ENCODE measurements around the gene FBXL7. TPM values are rescaled to one million over a fixed set of nuclear protein-coding genes. Genes with fewer than 3 reads are reported as not detected.

Gene FBXL7
- total RNA-seq, 1 experiment from 2014 or later: not detected

DNA sequence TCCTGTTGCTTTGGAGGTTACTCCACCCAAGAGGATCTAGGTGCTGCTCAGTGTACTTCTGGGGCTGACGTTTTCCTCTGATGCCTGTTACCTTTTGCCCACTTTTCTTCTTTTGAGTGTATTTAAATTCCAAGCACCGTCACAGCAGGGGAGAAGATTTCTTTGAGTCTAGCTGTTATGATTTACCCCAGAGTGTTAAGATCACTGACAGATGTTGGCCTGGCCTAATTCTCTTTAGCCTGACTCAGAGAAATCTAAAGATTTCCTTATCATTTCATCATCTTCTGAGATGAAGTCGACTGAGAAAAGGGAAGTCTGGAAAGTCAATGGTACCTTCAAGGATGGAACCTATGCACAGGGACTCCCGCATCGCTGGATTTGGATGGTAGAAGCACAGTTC is 191.5 kb downstream of the FBXL7 start:
- in situ Hi-C loops (cut with HindIII; ENCODE audit: low pct_unique_long_range_greater_than_20kb, low sequenced_read_pairs): no loop called here
- ATAC-seq (no peak), DNase-seq (ENCODE audit: low read depth, low spot score) (no peak)
- no peaks in the 10 kb centered on the region for H3K36me3 ChIP-seq (ENCODE audit: control insufficient read depth, insufficient read depth, low read length)
- H3K9me3 ChIP-seq (ENCODE audit: control insufficient read depth, insufficient read depth, low read depth, low read length): no peaks in the 10 kb centered on the region
- H3K4me3 ChIP-seq (ENCODE audit: low read depth in 2 of 2, low read length in 2 of 2): no peak overlapping the region
- POLR2A ChIA-PET: no interaction called here
- intact Hi-C loops (cut with micrococcal nuclease; ENCODE audit: unreplicated experiment): no loop called here
- no peak for TF ChIP-seq POLR2AphosphoS5 (IDR thresholded peaks at IDR 0.05; ENCODE audit: low read depth, low read length)
- H3K27ac ChIP-seq (ENCODE audit: low read length): no peak overlapping the region
- BruUV-seq (replicated peaks): no TSS peak
- CTCF ChIA-PET: no interaction called here
- no peaks in the 10 kb centered on the region for H3K27me3 ChIP-seq (ENCODE audit: control insufficient read depth, insufficient read depth, low read length)
- H3K4me1 ChIP-seq (ENCODE audit: control insufficient read depth, insufficient read depth, low read length): no peaks in the 10 kb centered on the region

DNA sequence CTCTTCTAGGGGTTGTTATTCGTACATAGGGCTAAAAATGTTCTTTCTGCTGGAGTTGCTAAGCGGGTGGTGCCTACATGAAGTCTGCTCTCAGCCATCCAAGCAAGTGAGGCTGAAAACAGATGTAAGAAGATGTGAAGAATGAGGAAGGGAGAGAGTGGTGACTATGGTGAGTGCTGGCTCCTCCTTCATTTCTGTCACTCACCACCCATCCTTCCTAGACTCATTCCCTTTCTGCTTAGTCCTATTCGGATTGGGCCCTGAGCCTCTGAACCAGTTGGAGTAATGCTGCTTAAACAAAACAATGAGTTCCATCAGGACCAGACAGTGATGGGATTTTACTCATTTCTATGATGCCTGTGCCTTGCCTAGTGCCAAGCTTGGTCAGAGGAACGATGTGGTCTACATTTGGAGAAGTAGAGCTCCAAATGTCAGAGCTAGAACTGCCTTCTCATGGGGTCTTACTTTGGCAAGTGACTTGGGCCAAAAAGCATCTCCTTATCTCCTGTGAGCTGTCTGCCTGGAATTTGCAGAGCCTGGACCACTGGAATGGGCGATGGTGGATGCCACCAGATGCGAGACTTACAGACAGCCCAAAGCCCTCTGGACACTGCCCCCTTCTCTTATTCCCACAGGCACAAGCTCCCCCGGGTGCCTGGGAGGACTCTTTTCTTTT is 192.9 kb downstream of the FBXL7 start:
- CTCF ChIA-PET: no interaction called here
- Histone ChIP-seq H3K27ac (ENCODE audit: low read length) (no peak overlapping the region), H3K4me1 (ENCODE audit: control insufficient read depth, insufficient read depth, low read length) (no peaks in the 10 kb centered on the region), H3K4me3 (ENCODE audit: low read depth in 2 of 2, low read length in 2 of 2) (no peak overlapping the region), H3K27me3 (ENCODE audit: control insufficient read depth, insufficient read depth, low read length) (no peaks in the 10 kb centered on the region), H3K36me3 (ENCODE audit: control insufficient read depth, insufficient read depth, low read length) (no peaks in the 10 kb centered on the region), H3K9me3 (ENCODE audit: control insufficient read depth, insufficient read depth, low read depth, low read length) (no peaks in the 10 kb centered on the region)
- no TSS peak for BruUV-seq (replicated peaks)
- ATAC-seq: no peak
- DNase-seq (ENCODE audit: low read depth, low spot score): no peak
- intact Hi-C loops (cut with micrococcal nuclease; ENCODE audit: unreplicated experiment) (no loop called here), in situ Hi-C loops (cut with HindIII; ENCODE audit: low pct_unique_long_range_greater_than_20kb, low sequenced_read_pairs) (no loop called here)
- TF ChIP-seq, protein P1, sequence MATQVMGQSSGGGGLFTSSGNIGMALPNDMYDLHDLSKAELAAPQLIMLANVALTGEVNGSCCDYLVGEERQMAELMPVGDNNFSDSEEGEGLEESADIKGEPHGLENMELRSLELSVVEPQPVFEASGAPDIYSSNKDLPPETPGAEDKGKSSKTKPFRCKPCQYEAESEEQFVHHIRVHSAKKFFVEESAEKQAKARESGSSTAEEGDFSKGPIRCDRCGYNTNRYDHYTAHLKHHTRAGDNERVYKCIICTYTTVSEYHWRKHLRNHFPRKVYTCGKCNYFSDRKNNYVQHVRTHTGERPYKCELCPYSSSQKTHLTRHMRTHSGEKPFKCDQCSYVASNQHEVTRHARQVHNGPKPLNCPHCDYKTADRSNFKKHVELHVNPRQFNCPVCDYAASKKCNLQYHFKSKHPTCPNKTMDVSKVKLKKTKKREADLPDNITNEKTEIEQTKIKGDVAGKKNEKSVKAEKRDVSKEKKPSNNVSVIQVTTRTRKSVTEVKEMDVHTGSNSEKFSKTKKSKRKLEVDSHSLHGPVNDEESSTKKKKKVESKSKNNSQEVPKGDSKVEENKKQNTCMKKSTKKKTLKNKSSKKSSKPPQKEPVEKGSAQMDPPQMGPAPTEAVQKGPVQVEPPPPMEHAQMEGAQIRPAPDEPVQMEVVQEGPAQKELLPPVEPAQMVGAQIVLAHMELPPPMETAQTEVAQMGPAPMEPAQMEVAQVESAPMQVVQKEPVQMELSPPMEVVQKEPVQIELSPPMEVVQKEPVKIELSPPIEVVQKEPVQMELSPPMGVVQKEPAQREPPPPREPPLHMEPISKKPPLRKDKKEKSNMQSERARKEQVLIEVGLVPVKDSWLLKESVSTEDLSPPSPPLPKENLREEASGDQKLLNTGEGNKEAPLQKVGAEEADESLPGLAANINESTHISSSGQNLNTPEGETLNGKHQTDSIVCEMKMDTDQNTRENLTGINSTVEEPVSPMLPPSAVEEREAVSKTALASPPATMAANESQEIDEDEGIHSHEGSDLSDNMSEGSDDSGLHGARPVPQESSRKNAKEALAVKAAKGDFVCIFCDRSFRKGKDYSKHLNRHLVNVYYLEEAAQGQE (IDR thresholded peaks at IDR 0.05; ENCODE audit: insufficient read depth in 1 of 2, low read depth in 2 of 2, low read length in 1 of 2): no peak
- TF ChIP-seq POLR2AphosphoS5 (IDR thresholded peaks at IDR 0.05; ENCODE audit: low read depth, low read length) (no peak), TCF7L2 (IDR thresholded peaks at IDR 0.05; ENCODE audit: low read depth, low read length) (no peak), SIN3A (IDR thresholded peaks at IDR 0.05; ENCODE audit: borderline replicate concordance, insufficient read depth, low read depth, low read length) (no peak), CTCF (IDR thresholded peaks at IDR 0.05) (no peak)
- POLR2A ChIA-PET: no interaction called here

GRCh38 chr5:15693382-15693728 is 193.4 kb downstream of the FBXL7 start:
- no TSS peak for BruUV-seq (replicated peaks)

More at GRCh38 chr5:15693382-15693728, 193.4 kb downstream of the FBXL7 start:
- in situ Hi-C loops (cut with HindIII; ENCODE audit: low pct_unique_long_range_greater_than_20kb, low sequenced_read_pairs): no loop called here
- intact Hi-C loops (cut with micrococcal nuclease; ENCODE audit: unreplicated experiment): no loop called here
- DNase-seq (ENCODE audit: low read depth, low spot score) (no peak), ATAC-seq (no peak)
- Histone ChIP-seq H3K4me3 (ENCODE audit: low read depth in 2 of 2, low read length in 2 of 2) (no peak overlapping the region), H3K27me3 (ENCODE audit: control insufficient read depth, insufficient read depth, low read length) (no peaks in the 10 kb centered on the region), H3K27ac (ENCODE audit: low read length) (no peak overlapping the region), H3K9me3 (ENCODE audit: control insufficient read depth, insufficient read depth, low read depth, low read length) (no peaks in the 10 kb centered on the region), H3K4me1 (ENCODE audit: control insufficient read depth, insufficient read depth, low read length) (no peaks in the 10 kb centered on the region), H3K36me3 (ENCODE audit: control insufficient read depth, insufficient read depth, low read length) (no peaks in the 10 kb centered on the region)
- no peak for TF ChIP-seq TCF7L2 (IDR thresholded peaks at IDR 0.05; ENCODE audit: low read depth, low read length)
- no peak for TF ChIP-seq CTCF (IDR thresholded peaks at IDR 0.05)
- TF ChIP-seq, protein P1 (IDR thresholded peaks at IDR 0.05; ENCODE audit: insufficient read depth in 1 of 2, low read depth in 2 of 2, low read length in 1 of 2): no peak
- no peak for TF ChIP-seq SIN3A (IDR thresholded peaks at IDR 0.05; ENCODE audit: borderline replicate concordance, insufficient read depth, low read depth, low read length)
- CTCF ChIA-PET: no interaction called here
- POLR2A ChIA-PET: no interaction called here

Data from Panc1 (cell line).